K562 (cell line): ENCODE results near the gene EPGN. TPM values are rescaled to one million over a fixed set of nuclear protein-coding genes. Genes with fewer than 3 reads are reported as not detected.

ENCODE experiments used
- ATAC-seq: fragments of 200-7000 bp; cut with Tn5 transposase; 3 replicates; pipeline ENCODE4 v1.9.1; 2020; ENCODE audit warnings: moderate library complexity
- BruUV-seq: library from RNA; stranded (reverse); fragments of 400-500 nt; replicated peaks from 2 replicates; lab custom pipeline; 2021; lab: Mats Ljungman, UMichigan
- CTCF ChIA-PET: fragments of 300-600 bp; formaldehyde crosslinking; extraction: SDS; loops from one replicate; lab custom pipeline; 2021; ENCODE audit warnings: low intra/inter-chr PET ratio; lab: Yijun Ruan, JAX
- POLR2A ChIA-PET: fragments of 300-600, 350-650 bp; sonication (Branson Sonifier 250); formaldehyde crosslinking; extraction: SDS; loops from one replicate; lab custom pipeline; 2021; ENCODE audit warnings: antibody characterized with exemption, inconsistent platforms; lab: Yijun Ruan, JAX
- DNase-seq, 4 experiments: peaks; one replicate each; pipeline versions ENCODE4 v3.0.0 to v3.0.0-alpha.2; 2011 to 2018; ENCODE audit warnings: low spot score in 3 of 4, mixed read lengths in 3 of 4; ENCODE audit errors: extremely low read depth in 1 of 4
- FAIRE-seq: peaks from 2 replicates; lab custom pipeline; 2011; peaks lifted over from hg19 to GRCh38; lab: Jason Lieb, UNC
- H2AFZ ChIP-seq: 2 replicates; pipeline ENCODE4 v1.6.0; 2011; ENCODE audit warnings: low read depth, low read length, control low read depth, inconsistent platforms
- H3K27ac ChIP-seq: fragments of 200-600 bp; 3 replicates; pipeline ENCODE4 v1.8.0; 2011; ENCODE audit warnings: low read depth, mild to moderate bottlenecking, control low read depth, inconsistent platforms, low read length, moderate library complexity, mixed read lengths; ENCODE audit errors: extremely low read depth
- H3K27me3 ChIP-seq, 2 experiments: fragments of 300-600 bp in 1 of 2; 2 replicates in 1 of 2; 3 replicates in 1 of 2; pipeline versions ENCODE4 v1.6.0 to v1.8.0; 2011; ENCODE audit warnings: inconsistent platforms in 2 of 2, low read length in 2 of 2, mild to moderate bottlenecking in 1 of 2, mixed read lengths in 1 of 2, moderate library complexity in 1 of 2; ENCODE audit not compliant: control insufficient read depth in 2 of 2, insufficient read depth in 2 of 2
- H3K36me3 ChIP-seq: fragments of 300-600 bp; 3 replicates; pipeline ENCODE4 v1.8.0; 2011; ENCODE audit warnings: mild to moderate bottlenecking, low read length, inconsistent platforms; ENCODE audit not compliant: control insufficient read depth, insufficient read depth
- H3K4me1 ChIP-seq, 2 experiments: fragments of 200-600 bp in 1 of 2; replicated peaks in 1 of 2; 2 replicates in 1 of 2; 3 replicates in 1 of 2; pipeline versions ENCODE4 v1.5.1 to v1.8.0; 2011; ENCODE audit warnings: inconsistent platforms in 2 of 2, low read length in 2 of 2, mild to moderate bottlenecking in 1 of 2, mixed read lengths in 1 of 2, moderate library complexity in 1 of 2; ENCODE audit not compliant: control insufficient read depth in 2 of 2, insufficient read depth in 2 of 2
- H3K4me2 ChIP-seq: 2 replicates; pipeline ENCODE4 v1.6.1; 2011; ENCODE audit warnings: low read length, control low read depth, inconsistent platforms, mixed read lengths; ENCODE audit not compliant: insufficient read depth
- H3K4me3 ChIP-seq: fragments of 200-600 bp; sonication (generic), shearing (Covaris generic); 2 replicates; pipeline ENCODE4 v1.5.1; 2016; ENCODE audit warnings: control low read depth, inconsistent platforms
- H3K79me2 ChIP-seq: fragments of 200-600 bp; 3 replicates; pipeline ENCODE4 v1.8.0; 2011; ENCODE audit warnings: low read length, inconsistent platforms; ENCODE audit not compliant: control insufficient read depth, insufficient read depth
- H3K9ac ChIP-seq, 2 experiments: 2 replicates each; pipeline versions ENCODE4 v1.6.0 to v1.6.1; 2011; ENCODE audit warnings: low read depth in 2 of 2, low read length in 2 of 2, control low read depth in 1 of 2, inconsistent platforms in 1 of 2, mild to moderate bottlenecking in 1 of 2, mixed read lengths in 1 of 2; ENCODE audit not compliant: insufficient read depth in 1 of 2
- H3K9me1 ChIP-seq: one replicate; pipeline ENCODE4 v1.6.0; 2011; ENCODE audit warnings: inconsistent platforms, mild to moderate bottlenecking, low read length, moderate library complexity; ENCODE audit not compliant: control insufficient read depth, insufficient read depth
- H3K9me3 ChIP-seq: replicated peaks from 2 replicates; pipeline ENCODE4 v1.5.1; 2011; ENCODE audit warnings: low read depth, low read length, inconsistent platforms; ENCODE audit not compliant: control insufficient read depth, insufficient read depth
- H4K20me1 ChIP-seq: replicated peaks from 2 replicates; pipeline ENCODE4 v1.6.1; 2011; ENCODE audit warnings: low read length, inconsistent platforms, mixed read lengths; ENCODE audit not compliant: control insufficient read depth, insufficient read depth
- ELF2 ChIP-seq: fragments of 250-450 bp; sonication (Bioruptor Pico); IDR thresholded peaks from 2 replicates; pipeline ENCODE4 v1.5.0; 2021; ENCODE audit warnings: mild to moderate bottlenecking
- MBD1 ChIP-seq: fragments of 250-450 bp; sonication (Bioruptor Pico); IDR thresholded peaks from 2 replicates; pipeline ENCODE4 v1.8.0; 2022; ENCODE audit warnings: inconsistent platforms
- MCM3 ChIP-seq: fragments of 450-650 bp; IDR thresholded peaks from 2 replicates; pipeline ENCODE4 v1.6.1; 2016
- MEF2A ChIP-seq: IDR thresholded peaks from 2 replicates; pipeline ENCODE4 v1.6.1; 2011; ENCODE audit warnings: low read depth, mild to moderate bottlenecking, low read length, moderate library complexity; ENCODE audit not compliant: control insufficient read depth
- ZBTB33 ChIP-seq: sonication (generic); formaldehyde crosslinking; IDR thresholded peaks from 2 replicates; pipeline ENCODE4 v1.8.1; 2023; ENCODE audit warnings: mild to moderate bottlenecking, missing genetic modification reagents
- ZMIZ1 ChIP-seq, 2 experiments: fragments of 150-350 bp in 1 of 2; IDR thresholded peaks; 2 replicates each; pipeline ENCODE4 v1.6.1; 2012 to 2016; ENCODE audit warnings: low read depth in 2 of 2, low read length in 2 of 2, mild to moderate bottlenecking in 1 of 2, moderate library complexity in 1 of 2
- ZNF23 ChIP-seq: fragments of 250-450 bp; sonication (Bioruptor Pico); IDR thresholded peaks from 2 replicates; pipeline ENCODE4 v1.4.0; 2020; ENCODE audit warnings: mild to moderate bottlenecking
- WGBS: fragments of 100-300 bp; shearing (Covaris generic); methylation state at CpG from one replicate; pipeline ENCODE4 v1.1.6; 2016; ENCODE audit warnings: low coverage, mixed read lengths; ENCODE audit not compliant: insufficient coverage; ENCODE audit errors: missing lambda C conversion rate; 5-methylcytosine and 5-hydroxymethylcytosine counted together
- in situ Hi-C: fragments of 300-500 bp; cut with MboI; formaldehyde crosslinking; loops from 4 replicates; pipeline ENCODE4 v1.15.0; 2018; ENCODE audit warnings: inconsistent platforms, mixed read lengths
- intact Hi-C: fragments of 100-400 bp; cut with micrococcal nuclease; formaldehyde crosslinking; loops from 2 replicates; pipeline ENCODE4 v1.14.2; 2022
- polyA plus RNA-seq, 8 experiments: library from polyadenylated mRNA; depleted of rRNA in 4 of 8; stranded (reverse) in 5 of 8; unstranded in 3 of 8; fragments of >200 nt; fragmentation: Nextera tagmentation in 2 of 8; fragmentation: Illumina TruSeq in 1 of 8; extraction: Ambion mirVana in 2 of 8; extraction: Trizol in 1 of 8; gene quantifications; 2 replicates each; pipeline versions ENCODE4 v1.2.1 to v1.2.3, GENCODE V29; 2011 to 2014; ENCODE audit warnings: inconsistent platforms in 1 of 8, missing spikeins in 1 of 8
- total RNA-seq, 7 experiments: library from RNA; depleted of rRNA in 6 of 7; stranded (reverse); fragments of >200 nt in 6 of 7; fragmentation: Illumina TruSeq in 2 of 7; extraction: Trizol in 2 of 7; gene quantifications; 2 replicates each; pipeline versions ENCODE4 v1.2.1 to v1.2.3, GENCODE V29; 2011 to 2021; ENCODE audit warnings: low replicate concordance in 1 of 7

EPGN gene
- total and polyA plus RNA-seq, 9 of the 15 experiments (the other 6 are each of a cell fraction or from before 2014, with no cell fraction given) = 0.10 to 0.56 TPM; not detected in 7

- H3K9ac ChIP-seq = no peak overlapping the region
- intact Hi-C loops = loop anchor here (5.0 kb wide), 1 partner anchor 652 kb away; no protein-coding TSS in a partner anchor
- H4K20me1 ChIP-seq = no peaks in the 10 kb centered on the region
- no peak for TF ChIP-seq ZNF23 (CRISPR knock-in tag)
- TF ChIP-seq, all 486 proteins: peak for 0
- in situ Hi-C loops = loop anchor here (5.0 to 10.0 kb wide), 2 partner anchors 117 to 220 kb away; no protein-coding TSS in a partner anchor
- Histone ChIP-seq H3K36me3 (peaks cover 27% of the 10 kb centered on the region; the same call in 2 of the 3 replicates), H3K4me3 (no peak overlapping the region), H3K27ac (no peak overlapping the region), H3K4me2 (no peak overlapping the region), H3K9me1 (no peaks in the 10 kb centered on the region), H3K9me3 (no peaks in the 10 kb centered on the region), H3K4me1 (no peaks in the 10 kb centered on the region; a peak in 1 of 5 replicates), H2AFZ (no peak overlapping the region), H3K79me2 (peaks cover 92% of the 10 kb centered on the region), H3K27me3 (no peaks in the 10 kb centered on the region)
- POLR2A ChIA-PET = no interaction called here
- ATAC-seq (no peak), FAIRE-seq (no peak), DNase-seq (no peak)
- CTCF ChIA-PET = interaction anchor here (3.9 kb wide), 1 partner anchor 125 kb away, joined by 57 read pairs; no protein-coding TSS in a partner anchor
- 96% methylated on average over 2 of the region's 2 CpGs for WGBS
- BruUV-seq = no TSS peak
These were observed 6.1 kb downstream of the EPGN start for GRCh38 chr4:74314329-74314728.

DNA sequence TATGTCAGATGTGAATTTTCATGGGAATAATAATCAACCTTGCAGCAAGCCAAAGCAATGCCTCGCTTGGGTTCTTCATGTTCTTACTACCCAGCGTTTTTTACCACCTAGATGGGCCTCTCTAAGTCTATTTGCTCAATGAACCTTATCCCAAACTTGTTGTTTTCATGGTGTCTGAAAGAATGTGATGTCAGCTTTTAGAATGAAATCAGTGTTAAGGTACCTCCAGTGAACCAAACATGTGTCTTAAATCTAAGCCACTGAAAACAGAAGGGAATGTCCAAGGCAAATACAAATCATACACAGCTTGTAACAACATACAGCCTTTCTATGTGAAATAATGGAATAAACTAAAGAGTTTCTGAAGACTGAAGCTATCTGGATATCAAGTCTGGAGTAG, 6.7 kb downstream of the EPGN start:
- Histone ChIP-seq H3K4me2 (no peak overlapping the region), H3K79me2 (peaks cover 92% of the 10 kb centered on the region), H3K36me3 (peaks cover 29% of the 10 kb centered on the region; the same call in 2 of the 3 replicates), H3K4me3 (no peak overlapping the region), H3K4me1 (no peaks in the 10 kb centered on the region; a peak in 1 of 5 replicates), H3K9me1 (no peaks in the 10 kb centered on the region), H2AFZ (no peak overlapping the region), H4K20me1 (no peaks in the 10 kb centered on the region), H3K9me3 (no peaks in the 10 kb centered on the region), H3K27ac (no peak overlapping the region), H3K27me3 (no peaks in the 10 kb centered on the region), H3K9ac (no peak overlapping the region)
- POLR2A ChIA-PET = no interaction called here
- DNase-seq (no peak), ATAC-seq (no peak), FAIRE-seq (no peak)
- WGBS = 57% methylated on average over 2 of the region's 2 CpGs
- in situ Hi-C loops (loop anchor here (5.0 to 10.0 kb wide), 2 partner anchors 118 to 220 kb away; no protein-coding TSS in a partner anchor), intact Hi-C loops (loop anchor here (5.0 kb wide), 1 partner anchor 653 kb away; no protein-coding TSS in a partner anchor)
- CTCF ChIA-PET = no interaction called here
- no TSS peak for BruUV-seq
- TF ChIP-seq MCM3 (no peak), ZBTB33 (CRISPR knock-in tag) (no peak), MEF2A (no peak), MBD1 (no peak), ELF2 (CRISPR knock-in tag) (no peak), ZMIZ1 (IDR thresholded peaks at IDR 0.05; ENCODE audit: low read depth in 2 of 2, low read length in 2 of 2) (no peak)
